ENCODE data around the gene TASOR2.

DNA sequence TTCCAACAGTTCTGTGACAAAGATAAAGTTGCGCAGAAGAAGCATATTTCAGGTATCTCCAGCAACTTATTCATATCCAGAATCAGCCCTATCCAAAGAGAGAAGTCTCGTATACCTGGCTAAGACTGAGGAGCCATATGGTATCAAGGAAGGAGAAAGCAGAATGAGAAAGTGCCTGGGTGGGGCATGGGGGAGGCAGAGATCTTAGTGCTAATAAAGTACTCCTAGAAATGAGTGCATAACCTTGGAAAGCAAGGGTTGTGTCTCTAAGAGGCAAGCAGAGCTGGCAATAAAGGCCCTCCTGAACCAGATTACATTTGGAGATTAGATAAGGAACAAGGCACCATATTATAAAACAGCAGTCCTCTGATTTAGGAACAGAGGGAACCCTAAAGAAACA, 12.7 kb downstream of the TASOR2 start:
- TF ChIP-seq EZH2 (IDR thresholded peaks at IDR 0.05; ENCODE audit: low read length) (no peak), CTCF (optimal IDR thresholded peaks at IDR 0.05 in 1 of 3, IDR thresholded peaks at IDR 0.05 in 1 of 3, conservative IDR thresholded peaks at IDR 0.05 in 1 of 3; ENCODE audit: extremely low read depth in 1 of 3, insufficient read depth in 2 of 3, low read length in 3 of 3) (no peak)

All from keratinocyte (primary cell).